Measurements from ENCODE around the gene BBX. TPM values are rescaled to one million over a fixed set of nuclear protein-coding genes. Genes with fewer than 3 reads are reported as not detected.

The BBX gene
- total and polyA plus RNA-seq, 2 of the 4 experiments (the other 2 are of a cell fraction) = 13.6 to 107 TPM

- H3K27me3 ChIP-seq (ENCODE audit: control insufficient read depth, insufficient read depth, low read length) = no peaks in the 10 kb centered on the region
- WGBS, 2 experiments (ENCODE audit: extremely low coverage in 2 of 2, insufficient read length in 1 of 2) = 60% methylated on average over 1 of the region's 4 CpGs; no CpG with 5 or more reads in 1 of the 2 experiments
- H3K9me3 ChIP-seq (ENCODE audit: control insufficient read depth, insufficient read depth, low read length) = no peaks in the 10 kb centered on the region
- no peak overlapping the region for H3K18ac ChIP-seq (ENCODE audit: low read depth, low read length)
- no peak for ATAC-seq (ENCODE audit: low read depth)
- H4K20me1 ChIP-seq (ENCODE audit: insufficient read depth, low read length) = no peaks in the 10 kb centered on the region
- H3K27ac ChIP-seq (ENCODE audit: insufficient read depth, low read length) = no peak overlapping the region
- ChIA-PET POLR2A (ENCODE audit: unreplicated experiment) (no interaction called here), CTCF (interaction anchor here (0.5 to 0.6 kb wide), 2 partner anchors 13 to 51 kb away, joined by 3 to 4 read pairs; no protein-coding TSS in a partner anchor)
- no peak overlapping the region for H3K56ac ChIP-seq (ENCODE audit: extremely low read depth, insufficient read depth, low read length)
- H3K14ac ChIP-seq (replicated peaks; ENCODE audit: low read depth, low read length) = no peak overlapping the region
- in situ Hi-C loops (cut with MboI; ENCODE audit: low sequenced_read_pairs) (no loop called here), dilution Hi-C loops (cut with HindIII; ENCODE audit: low sequenced_read_pairs, unreplicated experiment) (no loop called here), intact Hi-C loops (cut with micrococcal nuclease) (no loop called here)
- no peak overlapping the region for H2BK5ac ChIP-seq (ENCODE audit: low read depth, low read length, poor library complexity, severe bottlenecking)
- H2BK15ac ChIP-seq (ENCODE audit: low read depth, low read length) = no peak overlapping the region
- no peak overlapping the region for H4K5ac ChIP-seq (ENCODE audit: low read depth, low read length)
- no peak overlapping the region for H3K9ac ChIP-seq (ENCODE audit: low read depth, low read length)
- H4K8ac ChIP-seq (ENCODE audit: low read depth in 2 of 2, low read length in 2 of 2) = no peak overlapping the region
- H3K4me3 ChIP-seq (ENCODE audit: insufficient read depth, low read depth, low read length) = no peak overlapping the region
- H3K9me1 ChIP-seq (ENCODE audit: insufficient read depth, low read length) = no peaks in the 10 kb centered on the region
- no TSS peak for BruUV-seq (replicated peaks)
- no peak for DNase-seq
- no peak overlapping the region for H4K91ac ChIP-seq (ENCODE audit: insufficient read depth, low read depth, low read length)
- H2AFZ ChIP-seq (replicated peaks; ENCODE audit: low read length, poor library complexity) = no peak overlapping the region
- no peak overlapping the region for H3K4ac ChIP-seq (ENCODE audit: low read depth, low read length)
- H3K36me3 ChIP-seq (ENCODE audit: control insufficient read depth, insufficient read depth, low read length) = peaks cover 7% of the 10 kb centered on the region
- no peak overlapping the region for H2AK9ac ChIP-seq (replicated peaks; ENCODE audit: low read depth, low read length, poor library complexity)
- no peak overlapping the region for H3K4me2 ChIP-seq (ENCODE audit: low read depth, low read length)
- no peak overlapping the region for H3K23ac ChIP-seq (ENCODE audit: low read depth, low read length)
- H2BK120ac ChIP-seq (ENCODE audit: low read depth, low read length) = no peak overlapping the region
- no peak overlapping the region for H2AK5ac ChIP-seq (ENCODE audit: low read depth, low read length)
- H2BK20ac ChIP-seq (ENCODE audit: low read depth, low read length) = no peak overlapping the region
- H3K79me1 ChIP-seq (ENCODE audit: low read depth in 1 of 2, low read length in 2 of 2) = no peaks in the 10 kb centered on the region; a peak in 1 of 4 replicates
- TF ChIP-seq ELK1 (IDR thresholded peaks at IDR 0.05; ENCODE audit: borderline replicate concordance, low read depth, low read length) (no peak), CTCF (conservative IDR thresholded peaks at IDR 0.05; ENCODE audit: low read depth, low read length) (no peak), CHD1 (IDR thresholded peaks at IDR 0.05; ENCODE audit: low read depth, low read length) (no peak), NFE2L2 (IDR thresholded peaks at IDR 0.05; ENCODE audit: low read depth, low read length) (no peak), POLR2A (IDR thresholded peaks at IDR 0.05; ENCODE audit: low read depth, low read length) (no peak), RFX5 (IDR thresholded peaks at IDR 0.05; ENCODE audit: low read depth, low read length) (no peak)
- no peaks in the 10 kb centered on the region for H3K4me1 ChIP-seq (ENCODE audit: control insufficient read depth, insufficient read depth, low read length)
Observed at GRCh38 chr3:107727102-107727501, 204.3 kb downstream of the BBX start.

Data from IMR-90 (cell line).